Right kidney (tissue), 1 donor: ENCODE results near the gene SAFB.
"Not testable (repeated sequence)": the region's sequence is repeated elsewhere in the genome, so short reads cannot be mapped to it uniquely, and the experiment has no call there.

Experiments
- DNase-seq: peaks from one replicate; pipeline ENCODE4 v3.0.0-alpha.2; 2016

The SAFB gene

DNA sequence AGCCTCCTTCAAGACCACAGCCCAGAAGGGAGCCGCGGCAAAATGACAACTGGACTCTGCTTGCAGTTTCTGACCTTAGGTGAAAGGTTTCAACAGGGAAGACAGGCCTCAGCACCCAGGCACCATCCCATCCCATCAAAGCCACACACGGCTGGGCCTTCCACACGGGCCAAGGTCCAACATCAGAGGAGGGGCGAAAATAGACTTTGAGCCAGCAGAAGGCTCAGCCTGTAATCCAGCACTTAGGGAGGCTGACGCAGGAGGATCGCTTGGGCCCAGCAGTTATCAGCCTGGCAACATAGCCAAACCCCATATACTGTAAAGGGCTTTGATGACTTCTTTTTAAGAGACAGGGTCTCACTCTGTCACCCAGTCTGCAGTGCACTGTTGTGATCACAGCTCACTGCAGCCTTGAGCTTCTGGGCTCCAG lies 28.3 kb upstream of the SAFB start:
- no peak for DNase-seq

- no peak for DNase-seq
Observed at GRCh38 chr19:5595129-5595528, 27.8 kb upstream of the SAFB start.

GRCh38 chr19:5595745-5596144 lies 27.1 kb upstream of the SAFB start:
- no peak for DNase-seq

- DNase-seq = no peak
Observed at GRCh38 chr19:5600797-5601196, 22.1 kb upstream of the SAFB start.

DNA sequence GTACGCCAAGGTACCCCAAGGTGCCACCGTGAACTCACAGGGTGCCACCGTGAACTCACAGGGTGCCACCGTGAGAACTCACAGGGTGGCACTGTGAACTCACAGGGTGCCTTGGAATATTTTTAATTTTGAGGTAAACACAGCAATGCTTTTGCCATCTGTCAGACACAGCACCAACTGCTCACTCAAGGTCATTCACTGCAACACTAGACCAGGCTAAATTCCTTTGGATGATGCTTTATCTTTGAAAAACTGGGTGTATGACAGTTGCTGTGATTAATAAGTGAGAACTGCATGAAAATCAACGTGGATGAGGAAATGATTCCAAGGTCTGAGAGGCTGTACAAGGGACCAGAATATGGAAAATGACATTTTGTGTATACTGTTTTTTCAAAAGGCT lies 19.3 kb upstream of the SAFB start:
- DNase-seq = no peak

GRCh38 chr19:5605362-5605761 lies 17.5 kb upstream of the SAFB start:
- no peak for DNase-seq

GRCh38 chr19:5607318-5608275 lies 15.3 kb upstream of the SAFB start:
- no peak for DNase-seq

GRCh38 chr19:5608291-5608690 lies 14.6 kb upstream of the SAFB start:
- DNase-seq = no peak

- not testable (repeated sequence) for DNase-seq
Observed at GRCh38 chr19:5608766-5609165, 14.1 kb upstream of the SAFB start.

DNA sequence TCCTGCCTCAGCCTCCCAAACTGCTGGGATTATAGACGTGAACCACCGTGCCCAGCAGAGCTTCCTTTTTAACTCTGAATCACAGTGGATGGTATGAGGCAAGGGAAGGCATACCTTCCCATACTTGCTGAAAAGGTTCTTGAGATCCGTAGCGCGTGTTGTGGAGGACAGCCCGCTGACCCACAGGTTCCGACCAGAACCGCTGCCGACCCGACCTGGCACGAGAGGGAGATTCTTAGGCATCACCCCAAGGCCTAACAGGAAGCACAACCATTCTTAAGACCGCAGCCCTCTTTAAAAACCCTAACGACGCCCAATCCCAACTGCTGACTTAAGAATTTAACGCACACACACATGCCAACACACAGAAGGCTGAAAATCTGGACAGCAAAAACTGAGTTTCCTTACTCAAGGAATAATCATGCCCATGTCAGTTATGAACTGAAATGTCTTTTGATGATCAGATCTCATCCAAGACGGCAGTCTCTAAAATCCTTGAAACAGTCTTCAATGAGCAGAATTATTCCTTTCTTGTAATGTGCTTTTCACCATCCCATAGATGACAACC lies 12.9 kb upstream of the SAFB start:
- no peak for DNase-seq

- DNase-seq = no peak
Observed at GRCh38 chr19:5612891-5613865, 9.7 kb upstream of the SAFB start.

DNA sequence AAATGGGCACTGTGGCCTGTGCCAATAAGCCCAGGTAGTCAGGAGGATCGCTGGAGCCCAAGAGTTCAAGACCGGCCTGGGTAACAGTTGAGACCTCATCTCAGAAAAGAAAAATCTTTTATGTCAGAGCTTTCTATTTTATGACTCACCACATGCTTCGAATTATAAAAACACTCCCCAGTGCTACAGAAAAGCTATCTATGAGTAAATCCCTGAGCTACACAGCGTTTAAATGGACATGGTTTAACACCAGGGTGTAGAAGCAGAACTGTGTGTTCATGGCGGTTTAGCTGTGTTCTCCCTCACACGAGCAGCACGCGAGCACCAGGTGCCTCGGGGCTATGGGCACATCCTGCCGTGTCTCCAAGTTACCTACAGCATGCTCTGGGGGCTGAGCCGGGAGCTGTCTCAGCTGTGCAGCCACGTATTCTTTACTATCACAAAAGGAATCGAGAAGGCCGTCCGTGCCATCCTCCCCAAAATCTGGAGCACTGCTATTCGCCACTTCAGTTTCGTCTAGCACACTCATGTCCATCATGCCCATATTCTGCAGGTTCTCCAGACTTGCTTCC lies 7.0 kb upstream of the SAFB start:
- DNase-seq = no peak

DNA sequence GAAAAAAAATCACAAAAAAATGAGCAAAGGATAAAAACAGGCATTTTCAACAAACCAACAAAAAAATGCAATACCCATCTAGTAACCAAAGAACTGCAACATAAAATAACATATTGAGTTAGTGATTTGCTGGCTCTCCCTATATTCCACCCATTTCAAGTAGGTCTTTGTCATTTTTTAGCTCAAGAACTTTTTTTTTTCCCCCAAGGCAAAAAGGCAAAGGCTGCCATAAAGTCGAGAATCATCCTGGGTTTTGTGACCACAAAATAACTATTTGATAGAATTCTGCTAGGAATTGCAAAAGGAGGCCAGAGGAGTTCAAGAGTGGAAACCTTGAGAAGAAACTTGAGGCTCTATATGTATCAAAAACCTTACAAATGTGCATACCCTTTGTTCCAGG lies 5.8 kb upstream of the SAFB start:
- no peak for DNase-seq

GRCh38 chr19:5618591-5618990 lies 4.3 kb upstream of the SAFB start:
- no peak for DNase-seq

DNA sequence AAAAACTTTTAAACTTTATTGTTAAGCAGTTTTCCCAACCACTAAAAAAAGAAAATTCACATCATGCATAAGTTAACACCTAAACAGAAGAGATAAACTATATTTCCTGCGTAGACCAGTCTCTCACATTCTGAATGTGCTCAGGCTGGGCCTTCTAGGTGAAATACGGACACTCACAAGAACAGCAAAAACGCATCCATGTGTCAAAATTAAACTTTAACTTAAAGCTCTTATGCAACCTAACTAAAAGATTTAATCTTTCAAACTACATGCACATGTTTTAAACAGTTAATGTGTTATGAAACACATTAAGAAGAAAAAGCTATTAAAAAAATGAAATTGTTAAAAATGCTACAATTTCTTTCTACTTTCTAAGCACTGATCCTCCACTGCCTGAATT lies 2.9 kb upstream of the SAFB start:
- DNase-seq = no peak

- no peak for DNase-seq
Observed at GRCh38 chr19:5621311-5621944, 1.5 kb upstream of the SAFB start.

- no peak for DNase-seq
Observed at GRCh38 chr19:5621945-5622464, 878 bp upstream of the SAFB start.

DNA sequence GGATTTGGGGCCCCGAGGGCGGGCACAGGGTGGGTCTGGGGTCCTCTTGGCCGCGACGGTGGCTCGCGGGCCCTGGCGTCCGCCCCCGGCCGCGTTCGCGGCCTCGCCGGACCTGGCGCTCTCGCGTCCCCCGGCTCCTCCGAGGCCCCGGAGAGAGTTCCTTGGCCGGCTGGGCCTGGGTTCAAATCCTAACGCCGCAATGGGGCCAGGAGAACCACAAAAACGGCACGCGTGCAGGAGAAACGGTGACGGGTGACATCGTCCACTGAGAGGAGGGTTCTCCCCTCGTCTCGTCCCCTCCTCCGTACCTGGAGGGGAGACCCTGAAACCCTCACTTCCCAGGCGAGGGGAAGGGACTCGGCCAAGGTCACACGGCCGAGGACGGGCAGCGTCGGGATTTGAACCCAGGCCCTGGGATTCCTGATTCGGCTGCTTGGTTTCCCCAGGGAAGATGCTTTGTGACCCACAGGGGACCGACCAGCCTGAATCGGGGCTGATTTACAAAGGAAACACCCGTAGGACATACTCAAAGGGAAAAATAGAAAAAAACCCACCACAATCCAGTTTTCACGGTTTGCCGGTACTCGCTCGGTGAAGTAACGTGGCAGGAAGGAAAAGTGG lies 624 bp downstream of the SAFB start:
- peak; percentile 37 for DNase-seq

GRCh38 chr19:5624018-5624663 lies 1.3 kb downstream of the SAFB start:
- DNase-seq = peak; percentile 40

DNA sequence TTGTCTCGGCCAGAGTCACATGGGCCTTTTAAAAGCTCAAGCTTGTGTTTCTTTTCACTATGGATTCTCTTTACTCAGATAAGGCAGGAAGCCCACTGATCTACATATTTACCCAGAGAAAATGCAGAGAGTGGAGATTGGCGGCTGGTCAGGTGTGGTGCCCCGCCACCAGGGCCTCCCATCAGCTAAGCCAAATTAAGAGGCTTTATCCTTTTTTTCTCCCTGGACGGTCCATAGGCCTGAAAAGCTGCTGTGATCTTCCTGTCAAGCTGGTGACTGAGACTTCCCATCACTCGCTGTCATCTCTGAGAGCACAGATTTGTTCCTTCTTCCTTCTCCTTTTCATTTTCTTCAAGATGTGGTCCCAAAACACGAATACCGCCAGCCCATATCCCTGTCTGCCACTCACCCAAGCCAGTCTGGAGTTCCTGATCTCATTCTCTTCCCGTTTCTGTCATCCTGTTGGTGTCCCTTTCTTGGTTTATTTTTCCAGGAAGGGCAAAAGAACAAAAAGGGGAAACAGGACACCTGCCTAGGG lies 1.9 kb downstream of the SAFB start:
- no peak for DNase-seq
